ENCODE measurements around the gene SSX2IP.

DNA sequence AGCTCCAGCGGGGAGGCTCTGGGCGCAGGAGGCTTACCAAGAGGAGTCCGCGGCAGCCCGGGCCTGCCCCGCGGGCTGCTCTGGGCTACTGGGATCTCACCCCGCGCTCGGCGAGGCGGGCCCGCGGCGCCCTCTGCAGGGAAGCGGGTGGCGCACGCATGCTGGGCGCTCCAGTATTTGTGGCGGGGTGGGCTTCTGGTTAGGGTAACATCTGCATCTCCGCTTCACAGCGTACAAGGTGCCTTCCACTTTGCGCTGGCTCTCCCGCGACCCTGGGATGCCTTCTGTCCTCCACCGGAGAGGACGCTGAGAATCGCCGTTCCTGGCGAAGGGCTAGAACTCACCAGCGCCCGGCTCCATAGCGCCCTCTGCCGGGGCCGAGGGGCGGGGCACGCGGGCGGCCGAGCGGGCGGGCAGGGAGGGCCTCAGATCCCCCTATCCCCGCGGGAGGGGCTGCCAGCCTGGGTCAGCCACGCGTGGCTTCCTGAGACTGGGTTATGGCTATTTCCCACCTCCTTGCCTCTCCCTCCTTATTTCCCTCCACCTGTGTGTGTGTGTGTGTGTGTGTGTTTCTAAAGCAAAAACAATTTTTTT, 69.4 kb downstream of the SSX2IP start:
- no peak for TF ChIP-seq EZH2 (IDR thresholded peaks at IDR 0.05; ENCODE audit: low read depth)
- TF ChIP-seq, protein P1, sequence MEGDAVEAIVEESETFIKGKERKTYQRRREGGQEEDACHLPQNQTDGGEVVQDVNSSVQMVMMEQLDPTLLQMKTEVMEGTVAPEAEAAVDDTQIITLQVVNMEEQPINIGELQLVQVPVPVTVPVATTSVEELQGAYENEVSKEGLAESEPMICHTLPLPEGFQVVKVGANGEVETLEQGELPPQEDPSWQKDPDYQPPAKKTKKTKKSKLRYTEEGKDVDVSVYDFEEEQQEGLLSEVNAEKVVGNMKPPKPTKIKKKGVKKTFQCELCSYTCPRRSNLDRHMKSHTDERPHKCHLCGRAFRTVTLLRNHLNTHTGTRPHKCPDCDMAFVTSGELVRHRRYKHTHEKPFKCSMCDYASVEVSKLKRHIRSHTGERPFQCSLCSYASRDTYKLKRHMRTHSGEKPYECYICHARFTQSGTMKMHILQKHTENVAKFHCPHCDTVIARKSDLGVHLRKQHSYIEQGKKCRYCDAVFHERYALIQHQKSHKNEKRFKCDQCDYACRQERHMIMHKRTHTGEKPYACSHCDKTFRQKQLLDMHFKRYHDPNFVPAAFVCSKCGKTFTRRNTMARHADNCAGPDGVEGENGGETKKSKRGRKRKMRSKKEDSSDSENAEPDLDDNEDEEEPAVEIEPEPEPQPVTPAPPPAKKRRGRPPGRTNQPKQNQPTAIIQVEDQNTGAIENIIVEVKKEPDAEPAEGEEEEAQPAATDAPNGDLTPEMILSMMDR (conservative IDR thresholded peaks at IDR 0.05): peak; percentile 97

Measured in PC-9 (cell line).